Measurements from ENCODE around the gene MEI4. TPM values are rescaled to one million over a fixed set of nuclear protein-coding genes. Genes with fewer than 3 reads are reported as not detected.

The MEI4 gene
- total and polyA plus RNA-seq, 2 of the 13 experiments (the other 11 are each of a cell fraction or from before 2014, with no cell fraction given): not detected

GRCh38 chr6:77883851-77884250 is 231.0 kb downstream of the MEI4 start:
- peaks cover 6% of the 10 kb centered on the region; the same call in 1 of the 2 replicates for H3K9me3 ChIP-seq (ENCODE audit: low read length)
- DNase-seq (ENCODE audit: low spot score) (no peak), FAIRE-seq (no peak), ATAC-seq (no peak)
- ChIA-PET CTCF (ENCODE audit: low intra/inter-chr PET ratio, low total read pairs) (no interaction called here), POLR2A (no interaction called here)
- H3K9ac ChIP-seq (ENCODE audit: insufficient read depth, low read depth, low read length): no peak overlapping the region
- no peaks in the 10 kb centered on the region for H3K36me3 ChIP-seq (replicated peaks in 1 of 2; ENCODE audit: control insufficient read depth in 1 of 2, insufficient read depth in 2 of 2, low read length in 2 of 2)
- intact Hi-C loops (cut with micrococcal nuclease; ENCODE audit: unreplicated experiment) (no loop called here), in situ Hi-C loops (cut with HindIII; ENCODE audit: extremely low pct_ligation_motif_present, low pct_unique_long_range_greater_than_20kb) (no loop called here)
- no peak overlapping the region for H3K4me2 ChIP-seq (ENCODE audit: low read depth, low read length)
- 49% methylated on average over 2 of the region's 2 CpGs for WGBS (ENCODE audit: low lambda C conversion rate)
- no peaks in the 10 kb centered on the region for H3K79me2 ChIP-seq (ENCODE audit: insufficient read depth, low read length)
- no peak overlapping the region for H3K4me3 ChIP-seq (replicated peaks in 1 of 3; ENCODE audit: insufficient read depth in 1 of 3, low read depth in 2 of 3, low read length in 3 of 3)
- TF ChIP-seq ZNF101 (CRISPR knock-in tag; IDR thresholded peaks at IDR 0.05; ENCODE audit: borderline replicate concordance, low read depth) (no peak), ZSCAN9 (CRISPR knock-in tag; IDR thresholded peaks at IDR 0.05; ENCODE audit: borderline replicate concordance) (no peak), ZNF552 (CRISPR knock-in tag; IDR thresholded peaks at IDR 0.05; ENCODE audit: borderline replicate concordance) (no peak), MTA3 (CRISPR knock-in tag; IDR thresholded peaks at IDR 0.05) (no peak), CC2D1A (CRISPR knock-in tag; IDR thresholded peaks at IDR 0.05) (no peak), ZNF30 (CRISPR knock-in tag; IDR thresholded peaks at IDR 0.05) (no peak), HES4 (CRISPR knock-in tag; IDR thresholded peaks at IDR 0.05; ENCODE audit: borderline replicate concordance) (no peak)
- no peak overlapping the region for H2AFZ ChIP-seq (ENCODE audit: low read length)
- no TSS peak for BruUV-seq (replicated peaks)
- H3K4me1 ChIP-seq (ENCODE audit: insufficient read depth, low read length): peaks cover 33% of the 10 kb centered on the region
- H3K27me3 ChIP-seq (ENCODE audit: control insufficient read depth in 1 of 2, insufficient read depth in 2 of 2, low read length in 2 of 2): no peaks in the 10 kb centered on the region
- no peaks in the 10 kb centered on the region for H4K20me1 ChIP-seq (ENCODE audit: insufficient read depth, low read length)
- H3K27ac ChIP-seq (ENCODE audit: extremely low read length, insufficient read depth, low read length): no peak overlapping the region

- Histone ChIP-seq H3K9ac (ENCODE audit: insufficient read depth, low read depth, low read length) (no peak overlapping the region), H3K79me2 (ENCODE audit: insufficient read depth, low read length) (no peaks in the 10 kb centered on the region), H2AFZ (ENCODE audit: low read length) (no peak overlapping the region), H4K20me1 (ENCODE audit: insufficient read depth, low read length) (no peaks in the 10 kb centered on the region), H3K4me3 (replicated peaks in 1 of 3; ENCODE audit: insufficient read depth in 1 of 3, low read depth in 2 of 3, low read length in 3 of 3) (no peak overlapping the region), H3K4me2 (ENCODE audit: low read depth, low read length) (no peak overlapping the region), H3K4me1 (ENCODE audit: insufficient read depth, low read length) (no peaks in the 10 kb centered on the region), H3K27me3 (ENCODE audit: control insufficient read depth in 1 of 2, insufficient read depth in 2 of 2, low read length in 2 of 2) (no peaks in the 10 kb centered on the region), H3K9me3 (ENCODE audit: low read length) (peaks cover 20% of the 10 kb centered on the region), H3K27ac (ENCODE audit: extremely low read length, insufficient read depth, low read length) (no peak overlapping the region), H3K36me3 (replicated peaks in 1 of 2; ENCODE audit: control insufficient read depth in 1 of 2, insufficient read depth in 2 of 2, low read length in 2 of 2) (no peaks in the 10 kb centered on the region)
- intact Hi-C loops (cut with micrococcal nuclease; ENCODE audit: unreplicated experiment): loop anchor here (10.0 kb wide), 1 partner anchor 109 kb away; no protein-coding TSS in a partner anchor
- ChIA-PET CTCF (ENCODE audit: low intra/inter-chr PET ratio, low total read pairs) (no interaction called here), POLR2A (no interaction called here)
- FAIRE-seq: no peak
- BruUV-seq (replicated peaks): no TSS peak
- DNase-seq (ENCODE audit: low spot score): no peak
- 5% methylated on average over 4 of the region's 4 CpGs for WGBS (ENCODE audit: low lambda C conversion rate)
- TF ChIP-seq NR2F1 (CRISPR knock-in tag; IDR thresholded peaks at IDR 0.05) (no peak), GFI1 (CRISPR knock-in tag; IDR thresholded peaks at IDR 0.05; ENCODE audit: borderline replicate concordance) (no peak), GTF3A (CRISPR knock-in tag; conservative IDR thresholded peaks at IDR 0.05) (no peak), ZNF768 (CRISPR knock-in tag; IDR thresholded peaks at IDR 0.05) (no peak), ESRRA (CRISPR knock-in tag; IDR thresholded peaks at IDR 0.05; ENCODE audit: low read depth) (no peak), ZNF264 (CRISPR knock-in tag; IDR thresholded peaks at IDR 0.05) (no peak), ZNF781 (CRISPR knock-in tag; IDR thresholded peaks at IDR 0.05; ENCODE audit: borderline replicate concordance, not compliant biosample characterization) (no peak)
- no peak for ATAC-seq
- in situ Hi-C loops (cut with HindIII; ENCODE audit: extremely low pct_ligation_motif_present, low pct_unique_long_range_greater_than_20kb): no loop called here
These were observed 240.6 kb downstream of the MEI4 start for GRCh38 chr6:77893391-77893790.

Measured in HepG2 (cell line).